Measurements from ENCODE around the gene RUNX2.

GRCh38 chr6:45634231-45634630, 306.1 kb downstream of the RUNX2 start:
- no peak for TF ChIP-seq CTCF (IDR thresholded peaks at IDR 0.05; ENCODE audit: low read depth, low read length, missing input control)
- TF ChIP-seq GABPA (IDR thresholded peaks at IDR 0.05 in 1 of 2, conservative IDR thresholded peaks at IDR 0.05 in 1 of 2): no peak
- TF ChIP-seq MAX (IDR thresholded peaks at IDR 0.05): no peak
- TF ChIP-seq TAF1 (conservative IDR thresholded peaks at IDR 0.05): no peak
- no peak for TF ChIP-seq EGR1 (IDR thresholded peaks at IDR 0.05; ENCODE audit: low read depth in 2 of 2)
- TF ChIP-seq REST (IDR thresholded peaks at IDR 0.05): no peak
- no peak for TF ChIP-seq FOXA1 (IDR thresholded peaks at IDR 0.05)
- TF ChIP-seq YY1 (IDR thresholded peaks at IDR 0.05): no peak
- no peak for TF ChIP-seq FOXA2 (IDR thresholded peaks at IDR 0.05)
- TF ChIP-seq SP1 (IDR thresholded peaks at IDR 0.05): no peak
- no peak for TF ChIP-seq ATF3 (IDR thresholded peaks at IDR 0.05)

All from liver (tissue), 3 donors.